Uterus (tissue), 4 donors: ENCODE results near the gene KIAA0232. TPM values are rescaled to one million over a fixed set of nuclear protein-coding genes. Genes with fewer than 3 reads are reported as not detected.

ENCODE experiments used
- DNase-seq, 2 donors: peaks; one replicate each; pipeline ENCODE4 v3.0.0-alpha.2; 2019 to 2020
- H3K27ac ChIP-seq, 2 donors: fragments of 200-600 bp; sonication (generic); 1 replicate in 1 of 2; 2 replicates in 1 of 2; pipeline ENCODE4 v1.5.1; 2016 to 2018
- H3K27me3 ChIP-seq, 2 donors: fragments of 200-600 bp; sonication (generic); one replicate each; pipeline ENCODE4 v1.5.1; 2018 to 2019; ENCODE audit warnings: control low read depth in 1 of 2
- H3K36me3 ChIP-seq, 2 donors: fragments of 200-600 bp; sonication (generic); one replicate each; pipeline ENCODE4 v1.5.1; 2019; ENCODE audit warnings: control low read depth in 1 of 2
- H3K4me1 ChIP-seq, 2 donors: fragments of 200-600 bp; sonication (generic); one replicate each; pipeline ENCODE4 v1.5.1; 2018 to 2019; ENCODE audit warnings: control low read depth in 1 of 2
- H3K4me3 ChIP-seq, 2 donors: fragments of 200-600 bp; sonication (generic); 1 replicate in 1 of 2; 2 replicates in 1 of 2; pipeline ENCODE4 v1.5.1; 2018 to 2019; ENCODE audit warnings: mild to moderate bottlenecking in 1 of 2
- H3K9me3 ChIP-seq, 2 donors: fragments of 200-600 bp; sonication (generic); one replicate each; pipeline ENCODE4 v1.5.1; 2019; ENCODE audit warnings: control low read depth in 1 of 2
- POLR2A ChIP-seq, 2 donors: fragments of 450-650 bp; IDR thresholded peaks; one replicate each; pipeline ENCODE4 v1.6.1; 2016; ENCODE audit warnings: antibody characterized with exemption in 2 of 2, mild to moderate bottlenecking in 1 of 2, moderate library complexity in 1 of 2
- intact Hi-C: fragments of 100-400 bp; cut with DNase I; formaldehyde crosslinking; loops from one replicate; pipeline ENCODE4 v1.15.1; 2023; ENCODE audit warnings: low total_unique reads
- total RNA-seq, 4 donors: library from RNA; depleted of rRNA in 3 of 4; stranded (reverse); fragments of >200 nt in 3 of 4; gene quantifications; one replicate each; pipeline versions ENCODE4 v1.1.0 to v1.2.4, GENCODE V29; 2014 to 2023
- TF ChIP-seq, protein P1 (sequence below), 4 experiments: fragments of 200-600 bp in 2 of 4; fragments of 450-650 bp in 2 of 4; sonication (generic) in 2 of 4; IDR thresholded peaks; one replicate each; pipeline ENCODE4 v1.5.1; 2016 to 2019; ENCODE audit warnings: antibody characterized with exemption in 4 of 4, mild to moderate bottlenecking in 2 of 4, moderate library complexity in 1 of 4
- donor health status: DM: yes; HTN: yes; CAD: no.

Gene KIAA0232
- total RNA-seq, 4 donors from 2014 or later: 13.8 to 78.8 (median 43.4) TPM

GRCh38 chr4:6765703-6766102 is 16.8 kb upstream of the KIAA0232 start:
- H3K4me3 ChIP-seq: no peak overlapping the region
- no peak for TF ChIP-seq POLR2A (IDR thresholded peaks at IDR 0.05)
- TF ChIP-seq, protein P1, sequence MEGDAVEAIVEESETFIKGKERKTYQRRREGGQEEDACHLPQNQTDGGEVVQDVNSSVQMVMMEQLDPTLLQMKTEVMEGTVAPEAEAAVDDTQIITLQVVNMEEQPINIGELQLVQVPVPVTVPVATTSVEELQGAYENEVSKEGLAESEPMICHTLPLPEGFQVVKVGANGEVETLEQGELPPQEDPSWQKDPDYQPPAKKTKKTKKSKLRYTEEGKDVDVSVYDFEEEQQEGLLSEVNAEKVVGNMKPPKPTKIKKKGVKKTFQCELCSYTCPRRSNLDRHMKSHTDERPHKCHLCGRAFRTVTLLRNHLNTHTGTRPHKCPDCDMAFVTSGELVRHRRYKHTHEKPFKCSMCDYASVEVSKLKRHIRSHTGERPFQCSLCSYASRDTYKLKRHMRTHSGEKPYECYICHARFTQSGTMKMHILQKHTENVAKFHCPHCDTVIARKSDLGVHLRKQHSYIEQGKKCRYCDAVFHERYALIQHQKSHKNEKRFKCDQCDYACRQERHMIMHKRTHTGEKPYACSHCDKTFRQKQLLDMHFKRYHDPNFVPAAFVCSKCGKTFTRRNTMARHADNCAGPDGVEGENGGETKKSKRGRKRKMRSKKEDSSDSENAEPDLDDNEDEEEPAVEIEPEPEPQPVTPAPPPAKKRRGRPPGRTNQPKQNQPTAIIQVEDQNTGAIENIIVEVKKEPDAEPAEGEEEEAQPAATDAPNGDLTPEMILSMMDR (IDR thresholded peaks at IDR 0.05): no peak
- intact Hi-C loops: no loop called here
- no peaks in the 10 kb centered on the region for H3K9me3 ChIP-seq
- no peak overlapping the region for H3K27ac ChIP-seq
- H3K27me3 ChIP-seq: no peaks in the 10 kb centered on the region
- DNase-seq: no peak
- H3K4me1 ChIP-seq: no peaks in the 10 kb centered on the region
- H3K36me3 ChIP-seq: no peaks in the 10 kb centered on the region

DNA sequence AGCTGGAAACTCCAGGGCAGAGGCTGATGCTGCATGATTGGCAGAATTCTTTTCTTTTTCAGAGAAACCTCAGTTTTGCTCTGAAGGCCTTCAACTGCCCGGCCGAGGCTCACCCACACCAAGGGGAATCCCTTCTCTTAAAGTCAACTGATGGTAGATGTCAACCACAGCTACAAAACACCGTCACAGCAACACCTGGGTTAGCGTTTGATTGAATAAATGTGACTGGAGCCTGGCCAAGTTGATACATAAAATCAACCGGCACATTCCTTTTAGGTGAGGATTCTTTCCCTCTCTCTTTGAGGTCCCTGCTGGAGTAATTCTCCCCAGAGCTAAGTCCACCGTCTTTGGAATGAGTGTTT is 15.2 kb upstream of the KIAA0232 start:
- TF ChIP-seq POLR2A (IDR thresholded peaks at IDR 0.05): no peak
- TF ChIP-seq, protein P1 (IDR thresholded peaks at IDR 0.05): no peak
- Histone ChIP-seq H3K36me3 (no peaks in the 10 kb centered on the region), H3K9me3 (no peaks in the 10 kb centered on the region), H3K4me3 (no peak overlapping the region), H3K27ac (no peak overlapping the region), H3K4me1 (peaks cover 0 to 7% of the 10 kb centered on the region in 2 donors), H3K27me3 (no peaks in the 10 kb centered on the region)
- intact Hi-C loops: no loop called here
- no peak for DNase-seq

GRCh38 chr4:6767748-6768538 is 14.6 kb upstream of the KIAA0232 start:
- Histone ChIP-seq H3K4me1 (peaks cover 0 to 7% of the 10 kb centered on the region in 2 donors), H3K4me3 (no peak overlapping the region), H3K9me3 (no peaks in the 10 kb centered on the region), H3K36me3 (no peaks in the 10 kb centered on the region), H3K27me3 (no peaks in the 10 kb centered on the region), H3K27ac (no peak overlapping the region)
- TF ChIP-seq, protein P1 (IDR thresholded peaks at IDR 0.05): no peak
- TF ChIP-seq POLR2A (IDR thresholded peaks at IDR 0.05): no peak
- no peak for DNase-seq
- intact Hi-C loops: no loop called here

GRCh38 chr4:6768539-6768905 is 14.0 kb upstream of the KIAA0232 start:
- Histone ChIP-seq H3K36me3 (no peaks in the 10 kb centered on the region), H3K27ac (no peak overlapping the region), H3K4me1 (peaks cover 0 to 7% of the 10 kb centered on the region in 2 donors), H3K9me3 (no peaks in the 10 kb centered on the region), H3K4me3 (no peak overlapping the region), H3K27me3 (no peaks in the 10 kb centered on the region)
- intact Hi-C loops: no loop called here
- TF ChIP-seq, protein P1 (IDR thresholded peaks at IDR 0.05): no peak
- no peak for TF ChIP-seq POLR2A (IDR thresholded peaks at IDR 0.05)
- DNase-seq: no peak

DNA sequence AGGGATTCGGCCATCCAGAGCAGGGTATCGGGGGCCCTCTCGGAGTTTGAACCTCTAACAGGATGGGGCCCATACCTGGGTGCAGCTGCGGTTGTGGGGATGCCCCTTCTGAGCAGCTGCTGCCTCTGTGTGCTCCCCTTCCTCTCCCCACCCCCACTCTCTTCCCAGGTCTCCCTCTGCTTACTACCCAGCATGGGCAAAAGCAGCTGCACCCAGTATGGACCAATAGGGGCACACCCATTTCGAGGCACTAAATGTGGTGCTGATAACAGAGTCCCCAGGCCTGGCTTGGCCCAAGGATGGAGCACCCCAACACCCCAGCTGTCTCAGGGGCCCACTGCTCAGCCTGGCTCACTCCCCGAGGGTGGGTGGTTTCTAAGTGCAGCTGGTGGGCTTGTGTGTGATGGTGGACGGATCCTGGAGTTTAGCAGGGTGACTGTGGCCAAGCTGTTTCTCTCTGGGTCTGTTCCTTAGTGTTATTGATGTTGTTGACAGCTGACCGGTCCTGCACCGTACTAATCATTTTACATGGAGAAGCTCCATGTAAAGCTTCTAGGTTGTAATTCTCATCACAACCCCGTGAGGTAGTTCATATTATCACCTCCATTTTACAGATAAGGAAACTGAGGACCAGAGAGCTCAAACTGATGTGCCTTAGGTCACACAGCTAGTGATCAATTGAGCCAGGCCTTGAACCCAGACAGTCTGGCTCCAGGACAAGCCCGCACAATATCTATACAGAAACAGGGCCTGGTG is 13.1 kb upstream of the KIAA0232 start:
- no peaks in the 10 kb centered on the region for H3K9me3 ChIP-seq
- H3K4me3 ChIP-seq: no peak overlapping the region
- intact Hi-C loops: no loop called here
- no peak for DNase-seq
- no peaks in the 10 kb centered on the region for H3K36me3 ChIP-seq
- H3K27ac ChIP-seq: no peak overlapping the region
- peaks cover 0 to 7% of the 10 kb centered on the region in 2 donors for H3K4me1 ChIP-seq
- TF ChIP-seq, protein P1 (IDR thresholded peaks at IDR 0.05): no peak
- TF ChIP-seq POLR2A (IDR thresholded peaks at IDR 0.05): no peak
- no peaks in the 10 kb centered on the region for H3K27me3 ChIP-seq
